ENCODE data around the gene ATP5IF1.

GRCh38 chr1:28282426-28283407 is 46.8 kb downstream of the ATP5IF1 start:
- no peak for TF ChIP-seq CTCF (conservative IDR thresholded peaks at IDR 0.05)
- no peak for TF ChIP-seq EZH2 (IDR thresholded peaks at IDR 0.05; ENCODE audit: low read depth)
